Stimulated activated CD4-positive, alpha-beta T cell treated with anti-CD3 and anti-CD28 coated beads, Interleukin-4, amount 100 ng/mL, for 1 hour (primary cell): Measurements from ENCODE around the gene GALNTL6.

Experiments used
- DNase-seq: peaks from one replicate; pipeline ENCODE4 v3.0.0-alpha.2; 2020

Gene GALNTL6

DNA sequence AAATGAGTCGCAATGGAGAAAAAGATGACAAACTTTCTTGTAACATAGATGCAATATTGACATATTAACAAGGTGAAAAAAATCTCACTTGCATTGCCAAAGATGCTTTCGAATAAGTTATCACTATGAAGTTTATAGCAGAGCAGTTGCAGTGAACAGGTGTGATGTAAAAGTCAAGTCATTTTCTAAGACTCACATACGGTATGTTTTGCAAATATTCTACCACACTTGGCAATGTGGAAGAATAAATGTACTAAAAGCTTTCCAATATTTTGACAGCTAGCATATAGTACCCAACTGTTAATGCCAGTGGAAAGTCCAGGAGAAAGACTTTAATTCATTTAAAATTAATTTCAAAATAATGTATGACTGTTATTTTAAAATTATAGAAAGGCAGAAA, 76.5 kb downstream of the GALNTL6 start:
- no peak for DNase-seq

DNA sequence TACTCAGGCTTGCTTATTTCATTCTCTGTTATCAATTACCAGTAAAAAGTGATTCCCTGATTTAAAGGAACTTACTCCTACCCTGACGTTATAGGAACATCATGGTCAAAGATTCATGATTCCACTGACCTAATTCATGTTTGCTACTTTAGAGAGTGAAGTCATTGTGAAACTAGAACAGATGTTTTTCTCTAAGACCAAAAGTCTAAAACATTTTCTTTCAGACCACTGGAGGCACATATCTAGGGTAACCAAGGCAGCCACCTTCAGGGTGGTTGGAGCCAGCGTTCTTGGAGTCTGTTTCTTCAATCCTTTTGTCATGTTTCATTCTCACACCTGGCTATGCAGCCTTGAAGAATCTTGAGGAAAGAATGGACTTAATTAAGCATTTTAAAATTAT, 77.8 kb downstream of the GALNTL6 start:
- DNase-seq: no peak

DNA sequence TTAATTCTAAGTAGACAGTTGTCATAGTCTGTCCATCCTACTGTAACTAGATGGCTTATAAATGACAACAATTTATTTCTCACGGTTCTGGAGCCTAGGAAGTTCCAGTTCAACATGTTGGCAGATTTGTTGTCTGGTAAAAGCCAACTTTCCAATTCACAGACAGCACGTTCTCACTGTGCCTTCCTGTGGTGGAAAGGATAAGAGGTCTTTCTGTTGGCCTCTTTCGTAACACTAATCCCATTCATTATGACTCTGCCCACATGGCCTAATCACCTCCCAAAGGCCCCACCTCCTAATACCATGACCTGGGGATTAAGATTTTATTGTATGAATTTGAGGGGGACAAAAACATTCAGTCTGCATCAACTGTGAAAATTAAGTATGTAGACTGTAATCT, 83.2 kb downstream of the GALNTL6 start:
- DNase-seq: no peak

DNA sequence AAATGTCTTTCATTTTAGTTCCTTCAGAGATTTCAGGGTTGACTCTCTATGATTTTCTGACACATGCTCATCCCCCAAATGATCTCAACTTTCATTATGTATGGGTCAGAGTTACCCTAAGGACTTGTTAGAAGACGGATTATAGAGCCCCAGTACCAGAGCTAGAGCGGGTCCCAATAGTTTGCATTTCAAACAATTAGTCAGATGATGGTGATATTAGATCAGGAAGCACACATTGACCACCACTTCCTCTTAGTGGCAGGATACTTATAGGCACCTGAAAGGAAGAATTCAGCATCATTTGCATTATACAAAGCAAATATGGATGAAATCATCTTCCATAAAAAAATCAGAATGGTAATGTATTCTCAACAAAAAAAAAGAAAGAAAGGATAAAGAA, 106.1 kb downstream of the GALNTL6 start:
- no peak for DNase-seq

DNA sequence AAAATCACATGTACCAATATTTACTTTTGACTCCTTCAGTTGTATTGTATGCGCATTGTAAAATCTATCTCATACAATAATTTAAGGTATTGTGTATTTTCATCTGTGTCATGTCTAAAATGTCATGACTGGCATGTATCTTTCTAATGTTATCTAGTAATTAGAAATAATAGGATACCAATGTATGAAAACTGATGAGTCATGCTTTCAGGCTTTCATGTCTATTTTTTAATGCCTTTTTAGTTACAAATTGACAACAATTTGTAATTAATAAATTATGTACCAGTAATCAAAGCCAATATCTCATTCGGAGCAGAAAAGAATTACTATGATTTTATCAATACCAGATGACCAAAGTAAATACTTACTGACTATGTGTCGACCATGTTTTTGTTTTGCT, 107.7 kb downstream of the GALNTL6 start:
- DNase-seq: no peak

DNA sequence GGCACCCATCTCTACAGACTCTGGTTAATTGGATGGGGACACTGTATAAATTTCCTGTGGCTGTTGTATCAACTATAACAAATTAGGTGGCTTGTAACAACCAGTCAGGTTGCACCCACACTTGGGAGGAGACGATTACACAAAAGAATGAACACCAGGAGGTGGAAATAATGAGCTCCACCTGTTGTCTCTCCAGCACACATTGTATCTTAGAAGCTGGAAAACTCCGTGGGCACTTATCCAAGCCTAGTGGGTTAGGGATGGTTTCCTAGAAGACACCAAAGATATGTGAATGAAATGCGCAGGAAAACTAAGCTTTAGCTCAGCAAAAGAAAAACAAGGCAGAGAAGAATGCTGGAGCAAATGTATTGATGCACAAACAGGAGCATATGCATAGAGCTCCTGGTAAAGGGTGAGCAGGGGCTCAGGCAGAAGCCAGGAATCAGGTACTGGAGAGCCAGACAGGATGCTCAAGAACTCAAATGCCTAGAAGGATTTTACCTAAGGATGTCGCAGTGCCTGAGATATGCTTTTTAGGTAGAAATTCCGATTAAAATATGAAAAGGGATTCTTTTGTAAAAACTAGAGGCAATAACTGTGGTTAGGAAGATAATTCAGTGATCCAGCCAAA, 111.7 kb downstream of the GALNTL6 start:
- DNase-seq: no peak

DNA sequence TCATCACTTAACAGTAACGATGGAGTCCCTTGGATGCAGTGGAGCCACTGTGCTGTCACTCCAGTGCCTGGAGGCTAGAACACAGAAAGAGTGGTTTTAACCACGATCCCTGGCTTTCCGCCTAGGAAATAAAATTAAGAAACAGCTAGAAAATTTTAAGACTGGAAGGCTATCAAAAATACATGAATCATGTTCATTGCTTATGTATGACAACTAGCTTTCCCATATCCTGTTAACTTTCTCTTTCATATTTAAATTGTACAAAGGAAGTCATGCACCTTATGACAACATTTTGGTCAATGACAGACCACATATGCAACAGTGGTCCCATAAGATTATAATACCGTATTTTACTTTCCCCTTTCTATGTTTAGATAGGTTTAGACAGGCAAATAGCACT, 115.1 kb downstream of the GALNTL6 start:
- DNase-seq: no peak

DNA sequence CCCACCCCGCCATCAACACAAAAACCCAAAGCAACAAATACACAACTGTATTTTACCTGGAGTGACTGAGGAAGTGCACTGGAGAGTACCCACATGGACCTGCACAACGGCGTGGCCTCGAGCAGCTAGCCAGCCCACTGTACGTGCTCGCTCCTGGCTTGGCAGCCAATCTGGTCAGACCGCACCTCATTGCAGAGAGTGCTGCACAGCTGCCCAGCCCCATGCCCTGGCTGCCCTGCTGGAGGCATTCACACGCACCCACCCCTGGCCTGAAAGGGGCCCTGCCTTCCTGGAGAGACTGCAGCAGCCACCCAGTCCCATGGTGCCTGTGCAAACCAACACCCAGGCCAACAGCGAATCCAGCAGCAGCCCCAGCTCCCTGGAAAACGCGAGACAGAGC, 116.3 kb downstream of the GALNTL6 start:
- no peak for DNase-seq

DNA sequence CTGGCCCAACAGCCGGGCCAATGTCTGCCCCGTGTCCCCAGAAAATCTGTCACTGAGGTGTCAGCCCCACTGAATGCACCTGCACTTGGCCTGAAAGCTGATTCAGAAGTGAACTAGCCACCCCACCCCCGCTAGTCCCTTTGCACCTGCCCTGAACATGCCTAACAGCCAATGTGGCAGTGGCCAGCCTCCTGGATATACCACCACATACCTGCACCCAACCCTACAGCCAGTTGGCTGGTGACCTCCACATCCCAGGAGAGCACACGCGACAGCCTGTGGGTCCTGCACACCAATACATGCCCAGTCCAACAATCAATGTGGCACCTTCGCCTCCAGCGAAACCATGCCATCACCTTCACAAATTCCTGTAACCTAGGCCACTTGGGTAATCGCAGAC, 116.7 kb downstream of the GALNTL6 start:
- DNase-seq: no peak

DNA sequence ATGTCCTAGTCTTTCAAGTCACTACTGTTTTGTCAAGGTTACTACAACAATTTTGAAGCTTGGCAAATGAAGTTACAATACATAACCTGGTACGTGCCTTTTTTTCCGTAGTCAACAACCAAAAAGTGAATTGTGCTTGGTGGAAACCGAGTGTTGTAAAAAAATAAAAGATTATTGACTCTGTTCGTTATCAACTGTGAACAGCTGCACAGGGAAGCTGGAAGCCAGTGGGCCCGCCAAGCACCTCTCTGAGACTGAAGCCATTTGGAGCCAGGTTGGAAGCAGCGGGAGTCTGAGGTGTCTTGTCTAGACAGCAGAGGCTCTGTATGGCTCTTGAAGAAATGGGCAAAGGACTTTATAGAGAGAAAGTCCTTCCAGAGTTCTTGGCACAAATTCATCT, 119.0 kb downstream of the GALNTL6 start:
- no peak for DNase-seq

DNA sequence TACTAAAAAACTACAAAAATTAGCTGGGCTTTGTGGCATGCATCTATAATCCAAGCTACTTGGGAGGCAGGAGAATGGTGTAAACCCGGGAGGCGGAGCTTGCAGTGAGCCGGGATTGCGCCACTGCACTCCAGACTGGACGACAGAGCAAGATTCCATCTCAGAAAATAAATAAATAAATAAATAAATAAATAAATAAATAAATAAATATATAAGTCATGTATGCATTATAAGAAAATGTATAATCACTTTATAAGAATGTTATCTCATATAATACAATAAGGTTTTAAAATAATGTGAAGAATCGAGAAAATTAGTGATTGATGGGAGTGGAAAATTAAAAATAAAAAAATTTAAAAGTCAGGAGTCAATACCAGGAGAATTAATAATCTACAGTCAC, 127.5 kb downstream of the GALNTL6 start:
- DNase-seq: no peak

DNA sequence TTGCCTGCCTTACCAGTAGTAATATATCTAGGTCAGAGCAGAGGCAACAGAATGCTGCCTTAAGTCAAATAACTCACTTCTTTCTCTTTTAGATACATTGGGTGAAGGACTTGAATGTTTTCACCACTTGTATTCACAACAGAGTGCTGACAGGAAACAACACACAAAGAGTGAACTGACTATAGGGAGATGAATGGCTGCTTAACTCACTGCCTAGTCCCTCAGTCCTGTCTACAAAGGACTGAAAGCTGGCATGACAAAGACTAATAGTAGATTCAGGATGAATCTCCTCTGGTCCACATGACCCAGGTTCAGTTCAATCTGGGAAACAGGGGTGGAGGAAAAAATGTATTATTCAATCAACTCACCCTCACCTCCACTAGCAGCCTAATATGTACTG, 134.2 kb downstream of the GALNTL6 start:
- DNase-seq: no peak

DNA sequence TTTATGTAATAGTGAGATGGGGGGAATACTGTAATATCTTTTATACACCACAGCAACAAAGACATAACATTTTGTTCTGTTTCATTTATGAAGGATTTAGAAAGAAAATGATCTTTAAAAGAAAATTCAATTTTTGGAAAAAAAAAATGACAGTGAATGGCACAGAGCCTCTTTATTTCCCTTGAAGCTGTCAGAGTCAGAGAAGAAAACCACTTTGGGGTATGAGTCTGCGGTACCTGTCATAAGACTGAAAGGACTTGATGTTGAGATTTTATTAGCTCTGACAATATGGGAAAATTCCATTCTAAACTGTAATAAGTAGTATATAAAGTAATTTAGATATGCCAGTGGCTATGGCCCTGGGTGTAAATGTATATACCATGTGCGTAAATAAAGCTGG, 134.8 kb downstream of the GALNTL6 start:
- no peak for DNase-seq

DNA sequence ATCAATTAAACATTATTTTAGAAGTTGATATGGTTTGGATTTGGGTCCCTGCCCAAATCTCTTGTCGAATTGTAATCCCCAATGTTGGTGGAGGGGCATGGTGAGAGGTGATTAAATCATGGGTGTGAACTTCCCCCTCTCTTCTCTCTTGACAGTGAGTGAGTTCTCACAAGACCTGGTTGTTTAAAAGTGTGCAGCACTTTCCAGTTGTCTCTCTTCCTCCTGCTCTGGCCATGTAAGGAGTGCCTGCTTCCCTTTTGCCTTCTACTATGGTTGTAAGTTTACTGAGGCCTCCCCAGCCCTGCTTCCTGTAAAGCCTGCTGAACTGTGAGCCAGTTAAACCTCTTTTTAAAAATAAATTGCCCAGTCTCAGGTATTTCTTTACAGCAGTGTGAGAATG, 141.4 kb downstream of the GALNTL6 start:
- no peak for DNase-seq

DNA sequence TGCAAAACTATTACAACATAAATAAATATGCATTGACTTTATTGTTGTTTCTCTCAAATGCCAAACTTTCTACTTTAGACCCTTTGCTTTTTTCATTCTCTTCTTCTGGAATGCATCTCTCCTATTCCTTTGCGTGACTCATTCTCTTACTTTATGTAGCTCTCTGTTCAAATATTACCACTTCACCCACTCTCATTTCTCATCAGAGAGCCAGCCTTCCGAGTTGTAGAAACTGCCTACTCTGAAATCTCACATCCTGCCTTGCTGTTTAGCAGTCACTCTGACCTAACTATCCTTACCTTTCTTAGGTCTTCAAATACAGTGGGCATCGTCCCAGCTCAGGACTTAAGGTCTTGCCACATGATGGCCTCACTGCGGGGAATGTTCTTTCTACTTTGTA, 143.5 kb downstream of the GALNTL6 start:
- no peak for DNase-seq

DNA sequence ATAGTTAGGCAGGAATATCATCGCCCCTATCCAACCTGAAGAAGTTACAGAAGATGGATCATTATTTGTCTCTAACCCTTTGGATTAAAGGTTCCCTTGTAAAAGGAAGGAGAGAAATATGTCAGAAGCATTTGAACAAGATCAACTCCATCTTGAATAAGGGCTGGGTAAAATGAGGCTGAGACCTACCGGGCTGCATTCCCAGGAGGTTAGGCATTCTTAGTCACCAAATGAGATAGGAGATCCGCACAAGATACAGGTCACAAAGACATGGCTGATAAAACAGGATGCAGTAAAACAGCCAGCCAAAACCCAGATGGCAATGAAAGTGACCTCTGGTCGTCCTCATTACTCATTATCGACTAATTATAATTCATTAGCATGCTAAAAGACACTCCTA, 148.9 kb downstream of the GALNTL6 start:
- no peak for DNase-seq

DNA sequence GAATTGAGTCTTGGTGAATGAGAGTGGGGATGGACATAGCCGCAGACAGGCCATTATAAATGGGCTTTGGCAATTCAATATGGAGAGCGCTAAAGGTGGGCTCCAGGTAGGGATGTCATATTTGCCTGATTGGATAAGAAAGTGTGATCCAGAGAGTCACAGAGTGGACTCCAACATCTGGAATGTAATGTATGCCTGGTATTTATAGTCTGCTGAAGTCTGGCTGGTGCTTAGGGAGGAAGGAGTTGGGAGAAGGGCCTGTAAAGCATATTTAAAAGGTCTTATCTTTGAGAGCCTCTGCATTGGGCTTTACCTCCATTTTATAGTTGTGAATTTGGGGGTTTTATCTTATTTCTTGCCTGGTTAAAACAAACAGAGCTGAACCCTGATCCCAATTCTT, 153.2 kb downstream of the GALNTL6 start:
- no peak for DNase-seq

DNA sequence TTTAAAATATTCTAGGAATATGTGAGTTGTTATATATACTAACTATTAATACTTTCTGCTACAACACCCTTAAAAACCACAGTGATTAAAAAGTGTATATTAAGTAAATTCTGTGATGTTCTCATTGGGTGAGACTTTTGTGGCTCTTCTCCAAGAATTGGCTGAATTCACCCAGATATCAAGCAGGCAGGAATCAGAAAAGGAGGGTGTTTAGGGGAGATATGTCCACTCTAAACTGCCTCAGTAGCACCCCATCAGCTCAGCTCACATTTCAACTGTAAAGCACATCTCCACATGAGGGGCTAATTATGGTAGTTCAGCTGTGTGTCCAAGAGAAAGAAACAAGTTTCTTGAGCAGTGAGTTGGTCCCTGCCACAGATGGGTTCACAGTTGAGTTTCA, 165.0 kb downstream of the GALNTL6 start:
- no peak for DNase-seq

DNA sequence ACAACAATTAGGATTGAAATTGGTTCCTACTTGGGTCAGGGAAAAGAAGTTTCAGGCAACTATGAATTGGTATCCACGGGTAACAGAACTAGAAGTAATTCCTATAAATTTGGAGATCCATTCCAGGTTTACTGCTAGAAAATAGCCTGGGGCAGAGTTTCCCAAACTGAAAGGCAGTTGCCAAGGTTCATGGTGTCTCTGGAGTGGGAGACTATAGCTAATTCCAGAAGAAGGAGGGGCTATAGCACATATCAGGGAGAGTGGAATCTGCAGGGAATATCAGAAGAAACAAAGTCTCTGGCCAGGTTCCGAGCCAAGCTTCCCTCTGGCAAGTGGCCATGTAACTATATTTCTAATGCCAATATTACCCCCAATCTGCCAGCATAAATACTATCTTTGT, 166.3 kb downstream of the GALNTL6 start:
- DNase-seq: no peak

DNA sequence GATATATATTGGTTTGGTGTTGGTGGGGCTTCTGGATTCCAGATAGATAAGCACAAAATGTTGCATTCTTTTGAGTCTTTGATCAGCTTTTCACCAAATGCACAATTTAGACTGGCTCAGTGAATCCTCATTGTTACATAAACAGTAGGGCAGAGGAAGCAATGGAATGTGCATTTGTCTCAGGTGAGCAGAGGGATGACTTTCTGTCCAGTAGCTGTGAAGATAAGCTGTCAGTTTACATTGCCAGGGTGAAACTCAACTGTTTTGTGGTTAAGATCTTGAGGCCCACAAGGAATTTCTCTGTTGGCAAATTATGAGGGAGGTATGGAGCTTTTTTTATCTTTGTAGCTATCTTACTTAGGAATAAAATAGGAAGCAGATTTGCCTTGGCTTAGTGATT, 168.0 kb downstream of the GALNTL6 start:
- DNase-seq: no peak

DNA sequence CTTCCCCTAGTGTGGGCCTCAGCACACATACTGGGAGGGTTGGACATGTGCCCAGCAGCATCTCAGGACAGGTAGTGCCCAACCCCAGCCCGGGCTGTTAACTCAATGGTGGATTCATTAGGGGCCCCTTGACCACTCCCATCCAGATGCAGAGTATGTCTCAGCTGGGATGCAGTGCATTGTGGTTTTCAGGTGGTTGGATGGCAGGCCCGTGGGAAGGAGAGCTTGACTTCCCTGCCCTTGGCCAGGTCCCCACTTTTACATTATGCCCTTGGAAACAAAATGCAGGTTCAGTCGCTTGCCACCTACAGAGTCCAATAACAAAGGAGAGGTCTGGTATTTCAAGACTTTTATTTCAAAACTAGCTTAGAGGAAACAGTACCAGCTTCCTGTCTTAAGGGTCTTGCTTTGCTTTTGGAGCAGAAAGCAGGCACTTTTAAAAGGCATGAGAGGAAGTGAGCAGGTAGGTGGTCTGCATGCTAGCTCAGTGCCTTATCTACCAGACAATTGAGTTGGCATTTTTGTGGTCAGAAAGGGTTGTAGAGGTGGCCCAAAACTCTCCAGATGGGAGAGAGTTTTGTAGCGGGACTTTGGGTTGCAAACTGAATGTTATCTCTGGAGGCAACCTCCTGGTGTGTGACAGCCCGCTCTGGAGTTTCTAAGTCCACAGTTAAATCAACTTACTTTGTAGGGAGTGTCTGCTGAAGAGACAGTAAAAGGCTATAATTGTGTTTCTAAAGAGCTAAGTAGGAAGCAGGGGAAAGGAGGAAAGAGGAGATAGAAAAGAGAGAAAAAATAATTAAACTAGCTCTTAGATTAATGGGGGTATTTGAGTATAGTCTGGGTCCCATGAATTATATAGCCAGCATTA, 171.0 kb downstream of the GALNTL6 start:
- no peak for DNase-seq

DNA sequence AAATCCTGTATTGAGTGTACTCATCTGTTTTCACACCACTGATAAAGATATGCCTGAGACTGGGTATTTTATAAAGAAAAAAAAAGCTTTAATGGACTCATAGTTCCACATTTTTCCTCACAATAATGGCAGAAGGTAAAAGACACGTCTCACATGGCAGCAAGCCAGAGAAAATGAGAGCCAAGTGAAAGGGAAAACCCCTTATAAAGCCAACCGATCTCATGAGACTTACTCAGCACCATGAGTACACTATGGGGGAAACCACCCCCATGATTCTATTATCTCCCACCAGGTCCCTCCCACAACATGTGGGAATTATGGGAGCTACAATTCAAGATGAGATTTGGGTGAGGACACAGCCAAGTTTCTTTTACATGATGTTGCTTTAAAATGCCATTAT, 171.9 kb downstream of the GALNTL6 start:
- no peak for DNase-seq

DNA sequence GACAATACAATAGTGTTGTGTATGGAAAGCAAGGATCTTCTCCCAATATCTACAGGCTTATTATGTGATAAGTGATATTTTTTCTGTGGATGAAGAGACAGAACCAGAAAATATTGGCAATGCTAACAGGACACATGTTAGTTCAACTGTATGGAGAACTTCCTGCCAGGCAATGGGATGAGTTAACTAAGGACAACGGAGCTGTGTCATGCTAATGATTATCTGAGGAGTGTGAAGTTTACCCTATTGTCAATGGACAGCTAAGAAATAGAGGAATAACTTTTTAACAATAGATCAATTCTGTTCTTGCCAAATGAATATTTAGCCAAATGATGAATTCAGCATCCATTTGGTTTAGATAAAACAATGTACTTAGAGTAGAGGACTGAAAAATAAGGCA, 180.0 kb downstream of the GALNTL6 start:
- no peak for DNase-seq

DNA sequence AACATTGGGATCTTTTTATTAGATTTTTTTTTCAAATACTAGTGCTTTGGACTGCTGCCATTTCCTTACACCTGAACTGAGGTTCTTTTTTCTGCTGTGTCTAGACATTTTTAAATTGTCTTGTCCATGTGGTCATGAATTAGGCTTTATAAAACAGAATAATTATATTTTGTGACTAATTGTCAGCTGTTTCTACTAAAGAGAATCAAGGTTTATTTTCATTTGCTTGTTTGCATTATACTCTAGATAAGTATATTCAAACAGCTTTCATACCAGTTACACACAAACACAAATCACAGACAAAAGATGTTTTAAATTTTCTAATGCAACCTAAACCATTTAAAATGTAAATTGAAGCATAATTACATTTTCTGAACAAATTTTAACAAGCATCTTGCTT, 194.7 kb downstream of the GALNTL6 start:
- DNase-seq: no peak
